ENCODE measurements around the gene TTLL5. TPM values are rescaled to one million over a fixed set of nuclear protein-coding genes. Genes with fewer than 3 reads are reported as not detected.

TTLL5 gene
- total RNA-seq, 4 donors from 2014 or later = 32.4 to 183 (median 40.6) TPM

DNA sequence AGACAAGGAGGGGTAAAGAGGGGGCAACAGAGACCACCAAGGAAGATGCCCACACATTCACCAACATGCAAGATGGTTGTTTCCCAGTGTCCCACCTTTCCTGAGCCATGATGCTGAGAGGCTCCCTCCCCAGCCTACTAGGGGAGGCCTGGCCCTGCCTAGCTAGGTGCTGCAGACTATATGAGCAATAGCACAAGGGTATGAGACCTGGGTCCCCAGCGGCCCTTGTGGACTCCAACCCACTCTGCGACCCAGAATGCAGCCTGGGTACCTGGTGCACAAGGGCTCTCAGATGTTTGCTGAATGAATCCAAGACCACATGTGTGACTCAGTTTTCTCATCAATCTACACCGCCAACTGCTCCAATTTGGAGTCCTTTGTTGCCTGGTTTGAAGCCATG is 306.8 kb downstream of the TTLL5 start:
- Histone ChIP-seq H3K36me3 (no peaks in the 10 kb centered on the region), H3K9me3 (no peaks in the 10 kb centered on the region), H3K27me3 (no peaks in the 10 kb centered on the region), H3K27ac (peak overlapping the region; percentile 64 to 71), H3K4me1 (no peaks in the 10 kb centered on the region), H3K4me3 (no peak overlapping the region)
- DNase-seq = no peak
- intact Hi-C loops (cut with DNase I; ENCODE audit: low total_unique reads) = no loop called here
- TF ChIP-seq, protein P1, sequence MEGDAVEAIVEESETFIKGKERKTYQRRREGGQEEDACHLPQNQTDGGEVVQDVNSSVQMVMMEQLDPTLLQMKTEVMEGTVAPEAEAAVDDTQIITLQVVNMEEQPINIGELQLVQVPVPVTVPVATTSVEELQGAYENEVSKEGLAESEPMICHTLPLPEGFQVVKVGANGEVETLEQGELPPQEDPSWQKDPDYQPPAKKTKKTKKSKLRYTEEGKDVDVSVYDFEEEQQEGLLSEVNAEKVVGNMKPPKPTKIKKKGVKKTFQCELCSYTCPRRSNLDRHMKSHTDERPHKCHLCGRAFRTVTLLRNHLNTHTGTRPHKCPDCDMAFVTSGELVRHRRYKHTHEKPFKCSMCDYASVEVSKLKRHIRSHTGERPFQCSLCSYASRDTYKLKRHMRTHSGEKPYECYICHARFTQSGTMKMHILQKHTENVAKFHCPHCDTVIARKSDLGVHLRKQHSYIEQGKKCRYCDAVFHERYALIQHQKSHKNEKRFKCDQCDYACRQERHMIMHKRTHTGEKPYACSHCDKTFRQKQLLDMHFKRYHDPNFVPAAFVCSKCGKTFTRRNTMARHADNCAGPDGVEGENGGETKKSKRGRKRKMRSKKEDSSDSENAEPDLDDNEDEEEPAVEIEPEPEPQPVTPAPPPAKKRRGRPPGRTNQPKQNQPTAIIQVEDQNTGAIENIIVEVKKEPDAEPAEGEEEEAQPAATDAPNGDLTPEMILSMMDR (IDR thresholded peaks at IDR 0.05) = no peak
- no peak for TF ChIP-seq POLR2A (IDR thresholded peaks at IDR 0.05)

DNA sequence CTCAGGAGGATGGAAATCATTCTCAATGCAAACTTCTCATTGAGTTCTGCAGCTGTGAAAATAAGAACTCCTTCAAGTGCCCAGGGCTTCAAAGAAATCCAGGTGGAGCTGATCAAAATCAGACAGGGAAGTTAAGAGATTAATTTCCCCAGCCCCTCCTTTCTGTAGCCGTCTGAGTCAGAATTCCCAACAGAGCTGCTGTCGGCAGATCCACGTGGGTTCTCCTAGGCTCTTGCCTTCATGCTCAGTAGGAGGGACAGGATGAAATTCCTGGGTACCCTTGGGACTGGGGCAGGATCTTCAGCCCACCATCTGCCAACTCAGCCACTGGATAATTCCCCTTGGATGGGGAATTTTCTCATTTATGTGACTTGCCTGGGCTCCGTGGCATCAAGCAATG is 307.4 kb downstream of the TTLL5 start:
- Histone ChIP-seq H3K4me3 (no peak overlapping the region), H3K36me3 (no peaks in the 10 kb centered on the region), H3K9me3 (no peaks in the 10 kb centered on the region), H3K4me1 (no peaks in the 10 kb centered on the region), H3K27me3 (no peaks in the 10 kb centered on the region), H3K27ac (peak overlapping the region; percentile 64 to 71)
- intact Hi-C loops (cut with DNase I; ENCODE audit: low total_unique reads) = no loop called here
- TF ChIP-seq POLR2A (IDR thresholded peaks at IDR 0.05) = no peak
- TF ChIP-seq, protein P1 (IDR thresholded peaks at IDR 0.05) = no peak
- peak; percentile 48 to 62 for DNase-seq

DNA sequence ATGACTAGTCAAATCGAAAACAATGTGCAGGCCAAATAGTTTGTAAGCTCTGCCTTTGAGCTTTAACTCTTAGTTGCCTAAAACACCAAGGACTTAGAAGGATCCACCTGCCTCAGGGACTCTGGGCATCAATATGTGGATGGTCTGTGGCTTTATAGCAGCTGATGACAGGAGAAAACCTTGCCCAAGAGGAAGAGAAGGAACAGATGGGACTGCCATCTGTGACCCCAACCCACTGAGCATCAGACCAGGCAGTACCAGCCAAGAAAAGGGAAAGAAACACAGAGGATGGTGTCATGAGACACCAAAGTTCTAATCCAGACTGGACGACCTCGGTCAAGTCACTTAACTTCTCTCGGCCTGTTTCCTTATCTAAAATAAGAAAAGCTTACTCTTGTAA is 308.1 kb downstream of the TTLL5 start:
- Histone ChIP-seq H3K4me3 (no peak overlapping the region), H3K9me3 (no peaks in the 10 kb centered on the region), H3K36me3 (no peaks in the 10 kb centered on the region), H3K27me3 (no peaks in the 10 kb centered on the region), H3K27ac (peak overlapping the region; percentile 64 to 71), H3K4me1 (no peaks in the 10 kb centered on the region)
- intact Hi-C loops (cut with DNase I; ENCODE audit: low total_unique reads) = no loop called here
- no peak for DNase-seq
- no peak for TF ChIP-seq POLR2A (IDR thresholded peaks at IDR 0.05)
- TF ChIP-seq, protein P1 (IDR thresholded peaks at IDR 0.05) = no peak

DNA sequence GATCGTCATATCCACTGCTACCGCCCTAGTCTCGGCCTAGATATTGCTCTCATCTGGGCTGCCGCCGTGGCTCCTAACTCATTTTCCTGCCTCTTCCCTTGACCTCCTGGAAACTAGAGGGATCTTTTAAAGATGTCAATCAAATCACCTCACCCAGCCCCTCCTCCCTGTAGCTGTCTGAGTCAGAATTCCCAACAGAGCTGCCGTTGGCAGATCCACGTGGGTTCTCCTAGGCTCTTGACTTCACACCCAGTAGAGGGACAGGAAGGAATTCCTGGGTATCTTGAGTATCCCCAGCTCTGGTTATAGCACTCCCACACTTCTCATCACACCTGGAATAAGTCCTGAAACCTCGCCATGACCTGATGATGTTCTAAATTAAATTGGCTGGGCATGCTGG is 308.8 kb downstream of the TTLL5 start:
- Histone ChIP-seq H3K27ac (peak overlapping the region; percentile 64 to 71), H3K27me3 (no peaks in the 10 kb centered on the region), H3K4me3 (no peak overlapping the region), H3K9me3 (no peaks in the 10 kb centered on the region), H3K4me1 (no peaks in the 10 kb centered on the region), H3K36me3 (no peaks in the 10 kb centered on the region)
- intact Hi-C loops (cut with DNase I; ENCODE audit: low total_unique reads) = loop anchor here (10.0 kb wide), 3 partner anchors 65 to 255 kb away; no protein-coding TSS in a partner anchor
- no peak for DNase-seq
- no peak for TF ChIP-seq POLR2A (IDR thresholded peaks at IDR 0.05)
- TF ChIP-seq, protein P1 (IDR thresholded peaks at IDR 0.05) = no peak

DNA sequence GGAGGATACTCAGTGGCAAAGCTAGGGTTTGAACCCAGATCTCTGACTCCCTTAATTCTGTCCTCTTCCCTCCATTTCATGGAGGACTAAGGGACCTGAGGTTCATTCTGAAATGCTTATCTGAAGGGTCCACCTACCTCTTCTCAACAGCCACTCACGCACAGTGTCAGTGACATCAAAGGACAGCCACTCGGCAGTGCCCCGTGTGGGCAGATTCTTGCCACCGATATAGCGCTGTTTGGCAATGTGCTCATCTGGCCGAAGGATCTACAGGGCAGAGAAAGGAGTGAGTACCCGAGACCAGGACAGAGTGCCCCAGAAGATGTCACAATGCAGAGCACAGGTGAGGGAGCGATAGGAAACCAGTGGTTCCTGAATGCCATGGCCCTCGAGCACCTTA is 309.9 kb downstream of the TTLL5 start:
- DNase-seq = no peak
- H3K4me1 ChIP-seq = no peaks in the 10 kb centered on the region
- H3K27me3 ChIP-seq = no peaks in the 10 kb centered on the region
- H3K36me3 ChIP-seq = no peaks in the 10 kb centered on the region
- no peak for TF ChIP-seq POLR2A (IDR thresholded peaks at IDR 0.05)
- TF ChIP-seq, protein P1 (IDR thresholded peaks at IDR 0.05) = no peak
- H3K27ac ChIP-seq = no peak overlapping the region
- no peaks in the 10 kb centered on the region for H3K9me3 ChIP-seq
- H3K4me3 ChIP-seq = no peak overlapping the region
- intact Hi-C loops (cut with DNase I; ENCODE audit: low total_unique reads) = loop anchor here (10.0 kb wide), 3 partner anchors 66 to 256 kb away; no protein-coding TSS in a partner anchor
